ENCODE measurements around the gene TELO2.
A peak's percentile ranks its signal among the peaks of the same experiment; 100 is the strongest.
"Not testable (repeated sequence)": the region's sequence is repeated elsewhere in the genome, so short reads cannot be mapped to it uniquely, and the experiment has no call there.

TELO2 gene

GRCh38 chr16:1458336-1458976 is 34.7 kb upstream of the TELO2 start:
- DNase-seq = no peak

- no peak for DNase-seq
These were observed 34.2 kb upstream of the TELO2 start for GRCh38 chr16:1458977-1459341.

- no peak for DNase-seq
These were observed 33.2 kb upstream of the TELO2 start for GRCh38 chr16:1459967-1460366.

- DNase-seq = no peak
These were observed 32.5 kb upstream of the TELO2 start for GRCh38 chr16:1460602-1461138.

DNA sequence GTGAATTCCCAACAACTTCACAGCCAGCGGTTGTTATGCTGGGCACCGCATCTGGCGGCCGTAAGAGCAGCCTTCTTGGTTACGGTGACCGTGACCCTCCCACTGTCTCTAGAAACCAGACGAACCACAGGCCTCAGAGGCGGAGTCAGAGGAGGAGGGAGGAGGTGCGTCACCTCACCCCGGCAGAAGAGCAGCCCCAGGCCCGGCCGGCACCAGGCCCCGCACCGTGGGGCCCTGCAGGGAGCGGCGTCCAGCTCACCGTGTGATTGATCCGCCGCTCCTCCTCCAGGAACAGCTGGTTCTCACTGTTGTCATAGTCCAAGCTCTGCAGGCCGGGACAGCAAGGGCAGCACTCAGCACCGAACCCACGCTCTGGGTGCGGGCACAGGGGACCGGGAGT is 32.0 kb upstream of the TELO2 start:
- DNase-seq = peak; percentile 81

DNA sequence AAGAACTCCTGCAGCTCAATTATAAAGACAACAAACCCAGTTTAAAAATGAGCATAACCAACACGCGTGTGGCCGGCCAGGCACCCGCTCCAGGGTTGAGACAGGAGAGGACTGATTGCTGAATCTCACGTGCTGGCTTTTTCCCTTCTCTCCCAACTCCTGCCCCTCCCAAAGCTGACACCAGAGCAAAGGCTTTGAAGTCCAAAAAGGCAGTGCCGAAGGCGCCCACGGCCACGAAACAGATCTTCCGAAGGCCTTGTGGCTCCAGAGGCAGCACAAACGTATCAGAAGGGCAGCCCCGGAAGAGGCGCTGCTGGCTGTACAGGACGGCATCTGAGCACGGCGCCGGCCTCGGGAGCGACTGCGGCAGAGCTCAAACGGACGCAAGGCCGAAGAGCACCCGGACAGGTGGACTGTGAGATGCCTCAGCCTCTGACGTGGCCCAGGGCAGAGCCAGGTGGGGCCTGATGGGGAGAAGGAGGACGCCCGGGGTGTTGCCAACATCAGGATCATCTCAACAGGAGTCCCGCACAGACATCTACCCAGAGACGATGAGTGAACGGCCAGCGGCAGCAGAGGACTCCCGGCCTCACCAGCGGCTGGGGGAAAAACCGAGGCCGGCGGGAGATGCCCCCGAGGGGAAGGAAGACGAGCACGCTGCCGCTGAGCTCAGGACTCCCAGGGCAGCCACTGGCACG is 28.8 kb upstream of the TELO2 start:
- DNase-seq = no peak

DNA sequence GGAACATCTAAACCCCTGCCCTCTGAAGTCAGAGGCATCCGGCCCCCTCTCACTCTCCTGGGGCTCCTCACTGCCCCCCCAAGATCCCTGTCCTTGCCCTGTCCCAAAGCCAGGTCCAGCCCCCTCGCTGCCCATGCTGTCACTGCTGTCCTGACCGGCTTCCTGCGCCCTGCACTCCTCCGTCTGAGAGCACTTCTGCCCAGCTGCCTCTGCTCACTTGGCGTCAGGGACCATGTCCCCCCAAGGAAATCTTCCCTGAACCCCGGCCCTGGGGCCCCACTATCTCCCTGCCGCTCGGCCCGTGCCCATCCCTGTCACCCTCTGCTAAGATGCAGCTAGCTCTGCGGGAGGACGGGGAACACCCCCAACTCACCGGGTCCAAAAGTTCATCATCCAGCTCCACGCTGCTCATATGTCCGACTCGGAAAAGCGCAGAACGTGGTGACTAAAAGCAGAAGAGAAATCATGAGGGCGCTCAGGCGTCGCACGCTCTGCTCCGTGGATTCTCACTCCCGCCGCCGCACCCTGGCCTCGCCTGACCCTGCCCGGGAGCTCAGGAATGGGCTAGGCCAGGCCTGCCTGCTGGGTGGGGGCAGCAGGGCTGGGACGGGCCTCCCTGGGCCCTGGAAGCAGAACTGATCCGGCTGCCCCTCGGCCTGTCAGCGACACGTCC is 28.1 kb upstream of the TELO2 start:
- no peak for DNase-seq

- no peak for DNase-seq
These were observed 27.6 kb upstream of the TELO2 start for GRCh38 chr16:1465567-1465915.

GRCh38 chr16:1466054-1466453 is 27.1 kb upstream of the TELO2 start:
- no peak for DNase-seq

DNA sequence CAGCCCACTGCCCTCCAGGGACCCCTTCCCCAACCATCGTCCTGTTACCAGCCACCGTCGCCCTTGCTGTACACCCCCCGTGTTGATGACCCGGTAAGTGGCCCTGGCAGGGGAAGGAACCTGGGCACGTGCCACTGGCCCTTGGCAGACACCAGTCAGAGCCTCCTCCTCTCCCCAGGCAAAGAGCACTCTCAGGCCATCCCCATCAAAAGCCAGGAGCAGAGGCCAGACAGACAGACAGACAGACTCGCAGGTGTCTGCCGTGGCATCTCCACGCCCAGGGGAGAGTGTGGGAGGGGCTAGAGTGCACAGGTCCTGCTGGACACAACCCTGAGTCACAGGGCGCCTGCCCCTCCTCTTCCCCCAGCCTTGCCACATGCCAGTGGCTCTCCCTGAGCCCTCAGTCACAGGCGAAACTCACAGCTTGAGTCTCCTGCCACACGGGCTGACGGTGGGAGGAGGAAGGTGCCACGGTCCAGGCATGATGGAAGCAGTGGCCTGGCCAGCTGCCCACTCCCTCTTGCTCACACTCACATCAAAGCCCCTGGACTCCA is 26.1 kb upstream of the TELO2 start:
- no peak for DNase-seq

GRCh38 chr16:1468426-1468810 is 24.7 kb upstream of the TELO2 start:
- no peak for DNase-seq

- DNase-seq = not testable (repeated sequence)
These were observed 24.0 kb upstream of the TELO2 start for GRCh38 chr16:1469141-1469540.

DNA sequence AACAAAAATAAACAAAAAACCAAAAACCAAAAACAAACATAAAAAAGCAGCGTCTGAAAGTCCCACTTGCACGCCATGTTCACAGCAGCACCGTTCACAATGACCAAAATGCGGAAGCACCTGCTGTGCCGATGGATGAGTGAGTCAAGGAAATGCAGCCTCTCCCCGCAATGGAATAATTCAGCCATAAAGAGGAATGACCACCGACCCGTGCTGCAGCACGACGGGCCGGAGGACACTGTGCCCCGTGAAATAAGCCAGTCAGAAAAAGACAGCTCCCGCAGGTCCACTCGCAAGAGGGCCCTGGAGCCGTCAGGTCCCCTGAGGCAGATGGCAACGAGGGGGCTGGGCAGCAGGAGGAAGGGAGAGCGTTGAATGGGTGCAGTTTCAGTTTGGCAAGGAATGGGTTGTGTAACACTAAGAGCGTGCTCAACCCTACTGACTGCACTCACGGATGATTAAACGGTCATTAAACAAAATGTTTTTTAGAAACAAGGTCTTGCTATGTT is 23.4 kb upstream of the TELO2 start:
- DNase-seq = no peak

DNA sequence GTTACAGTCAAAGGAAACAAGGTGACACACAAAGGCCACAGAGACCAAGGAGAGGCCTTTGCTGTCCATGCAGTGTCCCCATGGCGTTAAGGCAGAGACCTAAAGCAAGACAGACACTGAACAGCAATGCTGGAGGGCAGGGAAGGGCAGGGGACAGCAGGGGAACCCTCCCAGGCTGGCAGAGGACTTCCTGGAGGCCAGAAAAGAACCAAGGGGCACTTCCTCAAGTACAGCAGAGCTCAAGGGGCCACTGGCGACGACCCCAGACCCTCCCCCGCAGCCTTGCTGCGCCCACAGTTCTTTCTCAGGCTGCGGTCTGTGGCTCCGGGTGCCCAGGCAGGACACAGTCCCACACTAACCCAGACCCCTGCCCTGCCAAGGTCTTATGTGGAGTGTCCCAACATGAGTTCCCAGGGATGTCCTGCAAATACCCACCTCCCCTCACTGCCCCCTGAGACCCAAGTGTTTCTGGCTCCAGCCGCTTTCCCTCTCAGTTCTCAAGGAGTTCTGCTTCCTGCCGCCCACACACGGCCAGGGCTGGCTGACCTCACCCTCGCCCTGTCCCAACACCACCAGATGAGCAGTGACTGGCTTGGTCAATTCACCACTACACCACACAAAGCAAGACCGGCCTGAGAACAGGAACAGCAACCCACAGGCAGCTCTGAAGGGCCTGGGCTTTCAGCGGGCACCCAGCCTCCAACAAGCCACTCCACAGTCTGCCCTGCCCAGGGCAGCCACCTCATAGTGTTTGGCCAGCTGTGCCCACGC is 22.5 kb upstream of the TELO2 start:
- peak; percentile 73 for DNase-seq

GRCh38 chr16:1471569-1472194 is 21.5 kb upstream of the TELO2 start:
- DNase-seq = no peak

DNA sequence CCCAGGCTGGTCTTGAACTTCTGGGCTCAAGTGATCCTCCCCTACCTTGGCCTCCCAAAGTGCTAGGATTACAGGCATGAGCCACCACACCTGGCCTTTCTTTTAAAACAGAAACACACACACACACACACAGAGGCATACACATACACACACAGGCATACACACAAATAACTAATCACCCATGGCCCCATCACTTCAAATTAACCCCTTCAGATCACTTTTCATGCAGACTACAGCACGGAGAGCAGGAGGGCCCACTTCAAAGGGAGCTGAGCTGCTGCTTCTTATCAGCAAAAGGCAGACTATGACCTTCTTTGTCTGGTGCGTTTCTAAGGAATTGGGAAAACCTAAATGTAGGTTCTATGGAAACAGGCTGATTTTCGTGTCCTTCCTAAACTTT is 20.2 kb upstream of the TELO2 start:
- DNase-seq = no peak

- no peak for DNase-seq
These were observed 18.9 kb upstream of the TELO2 start for GRCh38 chr16:1474082-1474795.

DNA sequence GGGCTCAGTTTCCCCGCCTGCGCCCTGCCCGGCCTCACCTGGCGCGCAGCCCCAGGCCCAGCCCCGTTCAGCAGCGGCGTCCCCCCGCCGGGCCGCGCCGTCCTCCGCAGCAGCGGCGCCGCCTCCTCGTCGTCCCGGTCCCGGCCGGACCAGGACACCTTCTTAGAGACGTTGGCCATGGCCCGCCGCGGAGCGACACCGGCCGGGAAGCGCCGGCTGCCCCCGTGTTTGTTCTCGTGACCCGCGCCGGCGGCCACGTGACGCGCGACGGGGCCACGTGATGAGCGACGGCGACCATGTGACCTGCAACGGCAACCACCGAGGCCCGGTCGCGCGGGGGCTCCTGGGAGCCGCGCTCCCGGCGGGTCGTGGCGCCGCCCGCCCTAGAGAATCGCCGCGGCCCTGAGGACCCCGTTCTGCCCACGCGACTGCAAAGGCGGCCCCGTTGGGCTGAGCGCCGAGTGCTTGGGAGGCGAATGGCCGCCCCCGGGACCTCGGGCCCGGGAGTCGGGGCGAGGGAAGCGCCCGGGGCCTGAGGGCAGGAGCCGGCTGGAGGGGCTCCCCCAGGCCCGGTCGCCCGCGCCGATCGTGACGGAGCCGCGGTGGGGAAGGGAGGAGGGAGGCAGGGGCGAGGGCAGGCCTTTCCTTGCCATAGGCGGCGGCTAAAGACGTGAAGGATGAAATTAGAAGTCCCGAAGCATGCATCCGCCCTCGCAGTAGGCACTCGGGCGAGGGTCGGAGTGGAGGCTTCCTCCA is 18.2 kb upstream of the TELO2 start, which contains the start of gene CLCN7:
Gene CLCN7 (minus strand): TSS at position 233 of the 756 bp plus-strand sequence. CDS start 54 bp downstream, at position 179.
- peak; percentile 89 for DNase-seq

GRCh38 chr16:1475552-1476114 is 17.5 kb upstream of the TELO2 start:
- DNase-seq = no peak

- DNase-seq = no peak
These were observed 16.1 kb upstream of the TELO2 start for GRCh38 chr16:1477033-1477432.

Measured in islet precursor cell (in vitro differentiated cells).